OCI-LY3 (cell line): ENCODE results near the gene NDUFS2.

Experiments
- H2AFZ ChIP-seq: fragments of 200-600, 300-600 bp; shearing (Covaris generic); 2 replicates; pipeline ENCODE4 v1.6.0; 2014; ENCODE audit warnings: antibody characterized with exemption, low read depth, low read length
- H3K27ac ChIP-seq: fragments of 200-600, 300-600 bp; sonication (generic); 2 replicates; pipeline ENCODE4 v1.5.1; 2014; ENCODE audit warnings: mild to moderate bottlenecking, low read length, moderate library complexity, mixed read lengths
- H3K27me3 ChIP-seq: fragments of 200-600, 300-600 bp; sonication (generic); 2 replicates; pipeline ENCODE4 v1.6.1; 2014; ENCODE audit warnings: low read depth, low read length, mixed read lengths
- H3K36me3 ChIP-seq: fragments of 200-600, 300-600 bp; sonication (generic); replicated peaks from 2 replicates; pipeline ENCODE3; 2014; ENCODE audit warnings: low read depth, low read length, mixed read lengths
- H3K4me1 ChIP-seq: fragments of 300-600, 200-600 bp; sonication (generic); 2 replicates; pipeline ENCODE4 v1.6.1; 2014; ENCODE audit warnings: low read length, mixed read lengths
- H3K4me2 ChIP-seq: fragments of 200-600, 300-600 bp; sonication (generic); 2 replicates; pipeline ENCODE4 v1.6.1; 2014; ENCODE audit warnings: low read length, mixed read lengths
- H3K4me3 ChIP-seq: fragments of 300-600, 200-600 bp; sonication (generic); 2 replicates; pipeline ENCODE4 v1.5.1; 2014; ENCODE audit warnings: antibody characterized with exemption, mild to moderate bottlenecking, low read length, moderate library complexity
- H3K79me2 ChIP-seq: fragments of 300-600, 200-600 bp; shearing (Covaris generic); 2 replicates; pipeline ENCODE4 v1.6.1; 2014; ENCODE audit warnings: mild to moderate bottlenecking, low read length, mixed read lengths
- H3K9ac ChIP-seq: fragments of 300-600, 200-600 bp; shearing (Covaris generic); 2 replicates; pipeline ENCODE4 v1.6.0; 2014; ENCODE audit warnings: mild to moderate bottlenecking, low read length, moderate library complexity
- H3K9me3 ChIP-seq: fragments of 200-600, 300-600 bp; shearing (Covaris generic); 2 replicates; pipeline ENCODE4 v1.6.1; 2014; ENCODE audit warnings: low read length, mixed read lengths; ENCODE audit not compliant: insufficient read depth
- H4K20me1 ChIP-seq: fragments of 200-600, 300-600 bp; sonication (generic); 2 replicates; pipeline ENCODE4 v1.6.1; 2016; ENCODE audit warnings: low read length, mixed read lengths; ENCODE audit not compliant: insufficient read depth
- EZH2phosphoT487 ChIP-seq: fragments of 200-600 bp; shearing (Covaris generic); IDR thresholded peaks from 2 replicates; pipeline ENCODE4 v1.6.1; 2018; ENCODE audit warnings: antibody characterized with exemption, mixed run types, low read depth
- TF ChIP-seq, protein P1 (sequence below): fragments of 200-600, 300-600 bp; sonication (generic); IDR thresholded peaks from 2 replicates; pipeline ENCODE4 v1.5.1; 2014; ENCODE audit warnings: antibody characterized with exemption, low read length, low read depth

The NDUFS2 gene

GRCh38 chr1:161198897-161199431, 3.2 kb upstream of the NDUFS2 start, which contains the start of gene ADAMTS4:
ADAMTS4 (minus strand) TSS chr1:161199054; CDS start chr1:161198627, 427 bp downstream.
- Histone ChIP-seq H3K4me3 (no peak within 1 kb of the TSS), H4K20me1 (no peaks in the 10 kb centered on the region), H2AFZ (no peak within 1 kb of the TSS), H3K79me2 (peaks cover 17% of the 10 kb centered on the region), H3K27ac (no peak within 1 kb of the TSS), H3K36me3 (peaks cover 3% of the 10 kb centered on the region), H3K9me3 (no peaks in the 10 kb centered on the region), H3K27me3 (no peaks in the 10 kb centered on the region), H3K4me2 (no peak within 1 kb of the TSS), H3K9ac (no peak within 1 kb of the TSS), H3K4me1 (peaks cover 46% of the 10 kb centered on the region)
- TF ChIP-seq EZH2phosphoT487 = no peak
- TF ChIP-seq, protein P1, sequence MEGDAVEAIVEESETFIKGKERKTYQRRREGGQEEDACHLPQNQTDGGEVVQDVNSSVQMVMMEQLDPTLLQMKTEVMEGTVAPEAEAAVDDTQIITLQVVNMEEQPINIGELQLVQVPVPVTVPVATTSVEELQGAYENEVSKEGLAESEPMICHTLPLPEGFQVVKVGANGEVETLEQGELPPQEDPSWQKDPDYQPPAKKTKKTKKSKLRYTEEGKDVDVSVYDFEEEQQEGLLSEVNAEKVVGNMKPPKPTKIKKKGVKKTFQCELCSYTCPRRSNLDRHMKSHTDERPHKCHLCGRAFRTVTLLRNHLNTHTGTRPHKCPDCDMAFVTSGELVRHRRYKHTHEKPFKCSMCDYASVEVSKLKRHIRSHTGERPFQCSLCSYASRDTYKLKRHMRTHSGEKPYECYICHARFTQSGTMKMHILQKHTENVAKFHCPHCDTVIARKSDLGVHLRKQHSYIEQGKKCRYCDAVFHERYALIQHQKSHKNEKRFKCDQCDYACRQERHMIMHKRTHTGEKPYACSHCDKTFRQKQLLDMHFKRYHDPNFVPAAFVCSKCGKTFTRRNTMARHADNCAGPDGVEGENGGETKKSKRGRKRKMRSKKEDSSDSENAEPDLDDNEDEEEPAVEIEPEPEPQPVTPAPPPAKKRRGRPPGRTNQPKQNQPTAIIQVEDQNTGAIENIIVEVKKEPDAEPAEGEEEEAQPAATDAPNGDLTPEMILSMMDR = no peak

- H3K9ac ChIP-seq = no peak overlapping the region
- no peaks in the 10 kb centered on the region for H3K27me3 ChIP-seq
- TF ChIP-seq, protein P1 = no peak
- no peak for TF ChIP-seq EZH2phosphoT487
- no peak overlapping the region for H3K4me2 ChIP-seq
- H3K4me1 ChIP-seq = peaks cover 43% of the 10 kb centered on the region
- H2AFZ ChIP-seq = no peak overlapping the region
- no peak overlapping the region for H3K27ac ChIP-seq
- no peaks in the 10 kb centered on the region for H3K9me3 ChIP-seq
- H3K4me3 ChIP-seq = no peak overlapping the region
- H3K79me2 ChIP-seq = peaks cover 20% of the 10 kb centered on the region
- peaks cover 10% of the 10 kb centered on the region for H3K36me3 ChIP-seq
- H4K20me1 ChIP-seq = no peaks in the 10 kb centered on the region
Observed at GRCh38 chr1:161199506-161200139, 2.5 kb upstream of the NDUFS2 start.

GRCh38 chr1:161200421-161200991, 1.7 kb upstream of the NDUFS2 start:
- TF ChIP-seq, protein P1 = no peak
- no peak for TF ChIP-seq EZH2phosphoT487
- Histone ChIP-seq H3K4me3 (no peak overlapping the region), H3K79me2 (peaks cover 20% of the 10 kb centered on the region), H3K9ac (no peak overlapping the region), H3K4me1 (peaks cover 34% of the 10 kb centered on the region), H3K27ac (no peak overlapping the region), H3K36me3 (peaks cover 15% of the 10 kb centered on the region), H4K20me1 (no peaks in the 10 kb centered on the region), H2AFZ (0 out of 2 replicates have a peak overlapping the region, but pooled peaks have one; percentile 33), H3K9me3 (no peaks in the 10 kb centered on the region), H3K27me3 (no peaks in the 10 kb centered on the region), H3K4me2 (0 out of 2 replicates have a peak overlapping the region, but pooled peaks have one; percentile 5)

- peak overlapping the region; percentile 96 for H3K9ac ChIP-seq
- H3K4me2 ChIP-seq = peak overlapping the region; percentile 86
- peaks cover 22% of the 10 kb centered on the region for H3K36me3 ChIP-seq
- H3K9me3 ChIP-seq = no peaks in the 10 kb centered on the region
- H4K20me1 ChIP-seq = no peaks in the 10 kb centered on the region
- peak overlapping the region; percentile 84 for H2AFZ ChIP-seq
- TF ChIP-seq, protein P1 = no peak
- no peak for TF ChIP-seq EZH2phosphoT487
- H3K27ac ChIP-seq = peak overlapping the region; percentile 62
- peak overlapping the region; percentile 91 for H3K4me3 ChIP-seq
- H3K79me2 ChIP-seq = peaks cover 20% of the 10 kb centered on the region
- peaks cover 28% of the 10 kb centered on the region for H3K4me1 ChIP-seq
- no peaks in the 10 kb centered on the region for H3K27me3 ChIP-seq
Observed at GRCh38 chr1:161200992-161201835, 953 bp upstream of the NDUFS2 start.
